Esophagus squamous epithelium (tissue), 4 donors: ENCODE measurements around the gene MAP3K20.

ENCODE experiments used
- CTCF ChIP-seq, 6 experiments: fragments of 450-650 bp in 4 of 6; fragments of 200-600 bp in 2 of 6; sonication (generic) in 2 of 6; IDR thresholded peaks; one replicate each; pipeline ENCODE4 v1.5.1; 2016 to 2019; ENCODE audit warnings: antibody characterized with exemption in 6 of 6, mild to moderate bottlenecking in 4 of 6, moderate library complexity in 4 of 6
- POLR2A ChIP-seq, 4 donors: fragments of 450-650 bp; IDR thresholded peaks; one replicate each; pipeline ENCODE4 v1.6.1; 2017; ENCODE audit warnings: antibody characterized with exemption in 4 of 4, mild to moderate bottlenecking in 4 of 4, moderate library complexity in 3 of 4

GRCh38 chr2:173252581-173252980, 176.9 kb downstream of the MAP3K20 start:
- TF ChIP-seq POLR2A (IDR thresholded peaks at IDR 0.05) = no peak
- TF ChIP-seq CTCF (IDR thresholded peaks at IDR 0.05) = no peak
